Activated B cell treated with CpG ODN at 0.5 μM for 24 hours (primary cell): Measurements from ENCODE around the gene ABLIM2. TPM values are rescaled to one million over a fixed set of nuclear protein-coding genes. Genes with fewer than 3 reads are reported as not detected.

Source experiments
- ATAC-seq: fragments of 200-7000 bp; cut with Tn5 transposase; one replicate; pipeline ENCODE4 v1.10.0; 2021; ENCODE audit warnings: low read depth, mild to moderate bottlenecking, moderate library complexity
- CTCF ChIA-PET: fragments of 350-600 bp; sonication (Branson Sonifier 250); formaldehyde crosslinking; loops from one replicate; lab custom pipeline; 2021; ENCODE audit warnings: antibody characterized with exemption; lab: Charles Lee
- POLR2A ChIA-PET: fragments of 350-600 bp; sonication (Branson Sonifier 250); formaldehyde crosslinking; loops from one replicate; lab custom pipeline; 2021; ENCODE audit warnings: antibody characterized with exemption; lab: Charles Lee
- DNase-seq: peaks from one replicate; pipeline ENCODE4 v3.0.0; 2022
- H3K27ac Mint-ChIP-seq: one replicate; pipeline ENCODE4 v1.8.0; 2020; ENCODE audit warnings: mixed read lengths
- H3K27me3 Mint-ChIP-seq: one replicate; pipeline ENCODE4 v1.8.0; 2021; ENCODE audit warnings: mixed read lengths
- H3K36me3 Mint-ChIP-seq: one replicate; pipeline ENCODE4 v1.8.0; 2021; ENCODE audit warnings: low read depth, mixed read lengths
- H3K4me1 Mint-ChIP-seq: one replicate; pipeline ENCODE4 v1.8.0; 2021; ENCODE audit warnings: mixed read lengths
- H3K4me3 Mint-ChIP-seq: one replicate; pipeline ENCODE4 v1.8.0; 2020; ENCODE audit warnings: mild to moderate bottlenecking, mixed read lengths
- H3K9me3 Mint-ChIP-seq: one replicate; pipeline ENCODE4 v1.8.0; 2020; ENCODE audit warnings: mixed read lengths
- intact Hi-C: fragments of 100-400 bp; cut with micrococcal nuclease; formaldehyde crosslinking; loops from one replicate; pipeline ENCODE4 v1.15.1; 2024
- total RNA-seq: library from RNA; stranded (reverse); gene quantifications from 2 replicates; pipeline ENCODE4 v1.2.3, GENCODE V29; 2022
- TF ChIP-seq, protein P1 (sequence below): fragments of 200-600 bp; IDR thresholded peaks from one replicate; pipeline ENCODE4 v1.8.0; 2022; ENCODE audit warnings: antibody characterized with exemption, mild to moderate bottlenecking

The ABLIM2 gene
- total RNA-seq, 1 donor from 2014 or later, result 5.2 TPM

DNA sequence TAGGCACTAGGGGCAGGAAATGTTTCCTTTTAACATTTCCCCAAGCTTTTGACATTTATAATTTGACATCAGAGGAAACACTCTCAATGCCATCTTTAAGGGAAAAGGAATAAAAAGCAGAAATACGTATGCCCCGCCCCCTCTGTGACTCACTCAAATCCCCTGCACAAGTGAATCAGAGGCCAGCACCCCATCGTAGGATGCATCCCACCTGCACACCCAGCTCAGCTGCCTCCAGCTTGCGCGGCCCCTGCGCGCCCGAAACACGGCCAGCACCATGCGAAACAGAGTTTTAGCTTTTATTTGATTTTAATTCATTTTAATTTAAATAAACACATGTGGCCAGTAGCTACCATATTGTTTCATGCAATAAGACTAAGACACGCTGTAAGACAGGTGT is 29.5 kb downstream of the ABLIM2 start:
- Mint-ChIP-seq H3K36me3 (no peaks in the 10 kb centered on the region), H3K4me3 (no peak overlapping the region), H3K27ac (no peak overlapping the region), H3K4me1 (peaks cover 4% of the 10 kb centered on the region), H3K9me3 (no peaks in the 10 kb centered on the region), H3K27me3 (peaks cover 12% of the 10 kb centered on the region)
- CTCF ChIA-PET, result no interaction called here
- DNase-seq (no peak), ATAC-seq (no peak)
- TF ChIP-seq, protein P1, sequence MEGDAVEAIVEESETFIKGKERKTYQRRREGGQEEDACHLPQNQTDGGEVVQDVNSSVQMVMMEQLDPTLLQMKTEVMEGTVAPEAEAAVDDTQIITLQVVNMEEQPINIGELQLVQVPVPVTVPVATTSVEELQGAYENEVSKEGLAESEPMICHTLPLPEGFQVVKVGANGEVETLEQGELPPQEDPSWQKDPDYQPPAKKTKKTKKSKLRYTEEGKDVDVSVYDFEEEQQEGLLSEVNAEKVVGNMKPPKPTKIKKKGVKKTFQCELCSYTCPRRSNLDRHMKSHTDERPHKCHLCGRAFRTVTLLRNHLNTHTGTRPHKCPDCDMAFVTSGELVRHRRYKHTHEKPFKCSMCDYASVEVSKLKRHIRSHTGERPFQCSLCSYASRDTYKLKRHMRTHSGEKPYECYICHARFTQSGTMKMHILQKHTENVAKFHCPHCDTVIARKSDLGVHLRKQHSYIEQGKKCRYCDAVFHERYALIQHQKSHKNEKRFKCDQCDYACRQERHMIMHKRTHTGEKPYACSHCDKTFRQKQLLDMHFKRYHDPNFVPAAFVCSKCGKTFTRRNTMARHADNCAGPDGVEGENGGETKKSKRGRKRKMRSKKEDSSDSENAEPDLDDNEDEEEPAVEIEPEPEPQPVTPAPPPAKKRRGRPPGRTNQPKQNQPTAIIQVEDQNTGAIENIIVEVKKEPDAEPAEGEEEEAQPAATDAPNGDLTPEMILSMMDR, result no peak
- intact Hi-C loops, result no loop called here
- POLR2A ChIA-PET, result no interaction called here

DNA sequence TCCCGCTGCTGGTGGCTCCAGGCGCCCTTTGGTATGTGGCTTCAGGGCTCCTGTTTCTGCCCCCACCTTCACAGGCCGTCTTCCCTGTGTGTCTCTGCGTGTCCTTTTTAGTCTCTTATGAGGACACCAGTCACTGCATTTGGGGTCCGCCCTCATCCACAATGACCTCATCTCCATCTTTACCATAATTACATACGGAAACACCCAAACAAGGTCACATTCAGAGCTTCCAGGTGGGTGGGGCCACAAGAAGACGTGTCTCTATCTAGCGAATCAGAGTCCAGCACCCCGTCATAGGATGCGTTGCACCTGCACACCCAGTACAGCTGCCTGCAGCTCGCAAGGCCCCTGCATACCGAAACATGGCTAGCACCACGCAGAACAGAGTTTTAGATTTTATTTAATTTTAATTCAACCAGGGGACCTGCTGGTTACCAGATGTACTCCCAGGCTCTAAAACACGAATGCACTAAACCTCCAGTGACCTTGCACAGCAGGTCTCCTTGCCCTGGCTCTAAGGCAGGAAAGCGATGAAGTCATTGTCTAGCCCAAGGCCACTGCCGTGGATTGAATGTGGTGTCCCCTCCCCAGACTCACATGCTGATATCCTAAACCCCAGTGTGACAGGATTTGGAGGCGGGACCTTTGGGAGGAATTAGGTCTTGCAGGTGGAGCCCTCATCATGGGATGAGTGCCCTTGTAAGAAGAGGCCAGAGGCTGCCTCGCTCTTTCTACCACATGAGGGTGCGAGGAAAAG is 30.3 kb downstream of the ABLIM2 start:
- Mint-ChIP-seq H3K36me3 (no peaks in the 10 kb centered on the region), H3K4me1 (peaks cover 7% of the 10 kb centered on the region), H3K9me3 (no peaks in the 10 kb centered on the region), H3K27ac (no peak overlapping the region), H3K4me3 (no peak overlapping the region), H3K27me3 (peaks cover 10% of the 10 kb centered on the region)
- no peak for DNase-seq
- ChIA-PET POLR2A (no interaction called here), CTCF (no interaction called here)
- intact Hi-C loops, result no loop called here
- TF ChIP-seq, protein P1, result no peak
- no peak for ATAC-seq

DNA sequence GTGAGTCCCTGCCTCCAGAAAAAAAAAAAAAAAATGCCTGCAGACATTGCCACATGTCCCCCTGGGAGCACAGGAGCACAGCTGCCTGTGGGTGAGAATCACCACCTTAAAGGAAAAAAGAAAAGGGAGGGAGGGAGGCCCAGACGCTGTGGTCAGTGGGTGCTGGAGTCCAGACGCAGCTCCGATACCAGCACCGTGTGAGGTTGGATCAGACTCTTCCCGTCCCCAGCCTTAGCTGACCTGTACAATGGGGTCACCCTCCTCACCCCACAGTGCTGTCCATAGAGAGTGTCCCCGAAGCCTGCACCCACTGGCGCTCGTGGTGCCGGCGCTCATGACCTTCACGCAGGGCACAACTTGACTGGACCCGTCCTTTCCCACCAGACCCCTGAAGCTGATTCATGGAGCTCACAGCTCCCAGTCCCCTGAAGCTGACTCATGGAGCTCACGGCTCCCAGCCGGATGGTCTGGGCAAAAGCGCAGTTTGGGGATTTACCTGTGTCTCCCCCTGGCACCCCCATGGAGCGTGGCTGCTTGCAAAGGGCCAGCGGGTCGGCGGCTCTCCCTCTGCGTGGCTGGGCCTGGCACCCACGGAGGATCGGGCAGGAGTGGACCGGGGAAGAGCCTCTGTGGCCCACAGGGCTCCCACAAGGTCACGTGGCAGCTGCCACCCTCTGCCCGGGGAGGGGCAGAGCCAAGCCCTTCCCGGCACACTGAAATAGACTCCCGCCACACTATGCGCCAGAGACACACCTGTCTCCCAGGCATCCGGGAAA is 31.4 kb downstream of the ABLIM2 start:
- no peak for ATAC-seq
- CTCF ChIA-PET, result no interaction called here
- TF ChIP-seq, protein P1, result no peak

DNA sequence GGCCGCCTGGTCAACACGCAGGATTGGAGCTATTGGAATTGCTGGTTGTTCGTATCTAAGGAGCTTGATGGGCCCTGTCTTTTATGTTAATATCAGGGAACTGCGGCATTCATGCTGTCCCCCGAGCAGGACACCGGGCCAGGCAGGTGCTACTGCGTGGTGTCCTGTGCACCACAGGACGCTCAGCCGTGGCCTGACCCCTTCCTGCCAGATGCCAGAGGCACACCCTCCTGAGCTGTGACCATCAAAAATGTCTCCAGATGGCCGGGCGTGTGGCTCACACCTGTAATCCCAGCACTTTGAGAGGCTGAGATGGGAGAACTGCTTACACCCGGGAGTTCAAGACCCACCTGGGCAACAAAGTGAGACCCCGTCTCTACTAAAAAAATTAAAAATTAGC is 32.1 kb downstream of the ABLIM2 start:
- ChIA-PET CTCF (no interaction called here), POLR2A (no interaction called here)
- no peaks in the 10 kb centered on the region for H3K36me3 Mint-ChIP-seq
- DNase-seq, result no peak
- no peak for ATAC-seq
- no peak overlapping the region for H3K27ac Mint-ChIP-seq
- intact Hi-C loops, result no loop called here
- peaks cover 7% of the 10 kb centered on the region for H3K4me1 Mint-ChIP-seq
- no peak overlapping the region for H3K4me3 Mint-ChIP-seq
- H3K27me3 Mint-ChIP-seq, result peaks cover 11% of the 10 kb centered on the region
- no peaks in the 10 kb centered on the region for H3K9me3 Mint-ChIP-seq
- TF ChIP-seq, protein P1, result no peak

More for the DNA sequence above, 31.4 kb downstream of the ABLIM2 start:
- Mint-ChIP-seq H3K4me1 (peaks cover 7% of the 10 kb centered on the region), H3K9me3 (no peaks in the 10 kb centered on the region), H3K36me3 (no peaks in the 10 kb centered on the region), H3K4me3 (no peak overlapping the region), H3K27ac (no peak overlapping the region), H3K27me3 (peaks cover 12% of the 10 kb centered on the region)
- no peak for DNase-seq
- POLR2A ChIA-PET, result no interaction called here
- intact Hi-C loops, result no loop called here

DNA sequence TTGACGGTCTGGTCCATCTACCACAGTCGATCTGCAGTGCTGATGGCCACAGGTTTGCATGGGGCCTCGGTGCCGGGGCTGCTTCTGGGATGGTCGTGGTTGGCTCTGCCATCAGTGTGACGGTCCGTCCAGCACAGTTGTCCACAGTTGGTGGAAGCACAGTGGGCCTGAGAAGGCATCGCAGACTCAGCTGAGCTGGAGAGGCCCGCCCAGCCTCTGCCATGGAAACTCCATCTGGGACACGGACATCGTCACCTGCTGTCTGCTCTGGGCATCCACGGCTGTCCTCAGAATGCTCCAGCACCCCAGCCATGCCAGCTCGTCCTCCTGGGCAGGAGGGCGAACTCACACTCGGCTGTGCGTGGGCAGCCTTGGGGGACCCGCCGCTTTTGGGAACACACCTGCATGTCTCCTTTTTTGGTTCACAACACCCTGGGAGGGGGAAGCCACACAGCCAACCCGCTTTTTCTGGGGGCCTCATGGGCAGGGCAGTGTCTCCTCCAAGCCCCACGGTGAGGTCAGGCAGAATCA is 33.0 kb downstream of the ABLIM2 start:
- H3K36me3 Mint-ChIP-seq, result no peaks in the 10 kb centered on the region
- peaks cover 3% of the 10 kb centered on the region for H3K4me1 Mint-ChIP-seq
- no peaks in the 10 kb centered on the region for H3K9me3 Mint-ChIP-seq
- TF ChIP-seq, protein P1, result no peak
- H3K27ac Mint-ChIP-seq, result no peak overlapping the region
- ATAC-seq, result no peak
- ChIA-PET POLR2A (no interaction called here), CTCF (no interaction called here)
- peaks cover 5% of the 10 kb centered on the region for H3K27me3 Mint-ChIP-seq
- no peak for DNase-seq
- no peak overlapping the region for H3K4me3 Mint-ChIP-seq
- intact Hi-C loops, result no loop called here
